MM.1S (cell line): ENCODE data around the gene SLC26A2.

Experiments
- EZH2 ChIP-seq: fragments of 300-600 bp; sonication (generic); optimal IDR thresholded peaks from 2 replicates; pipeline ENCODE3; 2017; ENCODE audit warnings: low read depth, mild to moderate bottlenecking, antibody characterized with exemption, low read length, mixed read lengths
- EZH2phosphoT487 ChIP-seq: fragments of 300-600 bp; sonication (generic); IDR thresholded peaks from 2 replicates; pipeline ENCODE4 v1.6.1; 2018; ENCODE audit warnings: antibody characterized with exemption, low read length
- TF ChIP-seq, protein P1 (sequence below): fragments of 300-600 bp; sonication (generic); IDR thresholded peaks from 2 replicates; pipeline ENCODE4 v1.5.1; 2016; ENCODE audit warnings: antibody characterized with exemption, low read length, mixed read lengths

DNA sequence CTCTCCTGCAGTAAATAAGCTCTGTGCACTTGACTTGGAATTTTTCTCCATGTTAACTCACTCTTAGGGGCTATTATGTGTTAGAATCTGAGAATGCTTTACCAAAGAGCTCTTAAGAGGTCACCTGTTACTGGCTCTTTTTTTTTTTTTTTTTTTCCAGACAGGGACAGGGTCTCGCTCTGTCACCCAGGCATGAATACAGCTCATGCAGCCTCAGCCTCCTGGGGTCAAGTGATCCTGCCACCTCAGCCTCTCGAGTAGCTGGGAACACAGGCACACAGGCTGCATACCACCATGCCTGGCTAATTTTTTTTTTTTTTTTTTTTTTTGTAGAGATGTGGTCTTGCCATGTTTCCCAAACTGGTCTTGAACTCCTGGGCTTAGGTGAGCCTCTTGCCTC is 62.1 kb downstream of the SLC26A2 start:
- TF ChIP-seq EZH2phosphoT487 (no peak), EZH2 (no peak)
- TF ChIP-seq, protein P1, sequence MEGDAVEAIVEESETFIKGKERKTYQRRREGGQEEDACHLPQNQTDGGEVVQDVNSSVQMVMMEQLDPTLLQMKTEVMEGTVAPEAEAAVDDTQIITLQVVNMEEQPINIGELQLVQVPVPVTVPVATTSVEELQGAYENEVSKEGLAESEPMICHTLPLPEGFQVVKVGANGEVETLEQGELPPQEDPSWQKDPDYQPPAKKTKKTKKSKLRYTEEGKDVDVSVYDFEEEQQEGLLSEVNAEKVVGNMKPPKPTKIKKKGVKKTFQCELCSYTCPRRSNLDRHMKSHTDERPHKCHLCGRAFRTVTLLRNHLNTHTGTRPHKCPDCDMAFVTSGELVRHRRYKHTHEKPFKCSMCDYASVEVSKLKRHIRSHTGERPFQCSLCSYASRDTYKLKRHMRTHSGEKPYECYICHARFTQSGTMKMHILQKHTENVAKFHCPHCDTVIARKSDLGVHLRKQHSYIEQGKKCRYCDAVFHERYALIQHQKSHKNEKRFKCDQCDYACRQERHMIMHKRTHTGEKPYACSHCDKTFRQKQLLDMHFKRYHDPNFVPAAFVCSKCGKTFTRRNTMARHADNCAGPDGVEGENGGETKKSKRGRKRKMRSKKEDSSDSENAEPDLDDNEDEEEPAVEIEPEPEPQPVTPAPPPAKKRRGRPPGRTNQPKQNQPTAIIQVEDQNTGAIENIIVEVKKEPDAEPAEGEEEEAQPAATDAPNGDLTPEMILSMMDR = no peak
